UCSD-AML1 (cell line): Measurements from ENCODE around the gene SH3TC2.

ENCODE experiments used
- DNase-seq: peaks from one replicate; lab custom pipeline; 2025; ENCODE audit not compliant: unreplicated experiment; lab: John Stamatoyannopoulos, UW

The SH3TC2 gene

GRCh38 chr5:149030838-149031397, 31.9 kb downstream of the SH3TC2 start:
- no peak for DNase-seq

- DNase-seq: no peak
These were observed 32.5 kb downstream of the SH3TC2 start for GRCh38 chr5:149030392-149030791.

- no peak for DNase-seq
These were observed 33.9 kb downstream of the SH3TC2 start for GRCh38 chr5:149028984-149029383.

GRCh38 chr5:149028161-149028560, 34.7 kb downstream of the SH3TC2 start:
- DNase-seq: no peak

- no peak for DNase-seq
These were observed 35.2 kb downstream of the SH3TC2 start for GRCh38 chr5:149027636-149028035.

GRCh38 chr5:149024943-149025342, 37.9 kb downstream of the SH3TC2 start:
- DNase-seq: no peak

GRCh38 chr5:149024477-149024876, 38.4 kb downstream of the SH3TC2 start:
- no peak for DNase-seq

GRCh38 chr5:149022200-149022599, 40.7 kb downstream of the SH3TC2 start:
- no peak for DNase-seq

GRCh38 chr5:149019679-149020078, 43.2 kb downstream of the SH3TC2 start:
- no peak for DNase-seq

- no peak for DNase-seq
These were observed 43.9 kb downstream of the SH3TC2 start for GRCh38 chr5:149018909-149019443.

- no peak for DNase-seq
These were observed 45.2 kb downstream of the SH3TC2 start for GRCh38 chr5:149017636-149018035.

- no peak for DNase-seq
These were observed 47.3 kb downstream of the SH3TC2 start for GRCh38 chr5:149015561-149015960.

- DNase-seq: no peak
These were observed 47.7 kb downstream of the SH3TC2 start for GRCh38 chr5:149015126-149015525.

- no peak for DNase-seq
These were observed 48.3 kb downstream of the SH3TC2 start for GRCh38 chr5:149014571-149015031.

- no peak for DNase-seq
These were observed 49.1 kb downstream of the SH3TC2 start for GRCh38 chr5:149013796-149014195.

- no peak for DNase-seq
These were observed 50.5 kb downstream of the SH3TC2 start for GRCh38 chr5:149012350-149012749.

- no peak for DNase-seq
These were observed 51.1 kb downstream of the SH3TC2 start for GRCh38 chr5:149011728-149012127.

GRCh38 chr5:149011084-149011483, 51.8 kb downstream of the SH3TC2 start:
- DNase-seq: no peak

- DNase-seq: no peak
These were observed 55.7 kb downstream of the SH3TC2 start for GRCh38 chr5:149007174-149007573.

GRCh38 chr5:149006426-149006825, 56.4 kb downstream of the SH3TC2 start:
- DNase-seq: no peak

- no peak for DNase-seq
These were observed 57.6 kb downstream of the SH3TC2 start for GRCh38 chr5:149005077-149005892.

- no peak for DNase-seq
These were observed 58.3 kb downstream of the SH3TC2 start for GRCh38 chr5:149004559-149004958.
